Renal cortical epithelial cell (primary cell): ENCODE data around the gene TMEM31. TPM values are rescaled to one million over a fixed set of nuclear protein-coding genes. Genes with fewer than 3 reads are reported as not detected.
"Not testable (repeated sequence)": the region's sequence is repeated elsewhere in the genome, so short reads cannot be mapped to it uniquely, and the experiment has no call there.

Source experiments
- DNase-seq: peaks from one replicate; pipeline ENCODE4 v3.0.0-alpha.2; 2011; ENCODE audit warnings: low read depth
- total RNA-seq: library from RNA; depleted of rRNA; stranded (reverse); fragments of >200 nt; gene quantifications from 2 replicates; pipeline ENCODE4 v1.2.3, GENCODE V29; 2014

The TMEM31 gene
- total RNA-seq, 1 donor from 2014 or later = not detected

GRCh38 chrX:103726477-103726876 is 15.8 kb downstream of the TMEM31 start:
- no peak for DNase-seq

GRCh38 chrX:103727115-103727514 is 16.4 kb downstream of the TMEM31 start:
- DNase-seq = no peak

DNA sequence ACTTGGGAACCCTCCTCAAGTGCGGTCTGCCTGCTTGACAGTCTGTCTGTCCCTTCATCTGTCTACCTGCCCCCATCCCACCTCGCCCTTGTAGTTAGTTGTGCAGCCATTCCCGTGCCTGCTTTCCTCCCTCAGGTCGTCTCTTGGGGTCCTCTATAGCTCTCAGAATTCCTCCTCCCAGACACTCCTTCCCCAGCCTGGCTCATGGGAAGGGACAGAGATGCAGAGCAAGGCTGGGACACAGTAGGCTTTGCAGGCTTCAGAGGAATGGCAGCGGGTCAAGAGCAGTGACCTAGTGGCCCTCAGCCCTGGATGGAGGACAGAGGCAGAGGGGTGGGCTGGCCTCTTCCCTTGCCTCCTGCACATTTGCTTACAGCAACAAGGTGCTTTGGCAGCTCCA is 18.3 kb downstream of the TMEM31 start:
- no peak for DNase-seq

GRCh38 chrX:103730147-103730795 is 19.6 kb downstream of the TMEM31 start:
- no peak for DNase-seq

DNA sequence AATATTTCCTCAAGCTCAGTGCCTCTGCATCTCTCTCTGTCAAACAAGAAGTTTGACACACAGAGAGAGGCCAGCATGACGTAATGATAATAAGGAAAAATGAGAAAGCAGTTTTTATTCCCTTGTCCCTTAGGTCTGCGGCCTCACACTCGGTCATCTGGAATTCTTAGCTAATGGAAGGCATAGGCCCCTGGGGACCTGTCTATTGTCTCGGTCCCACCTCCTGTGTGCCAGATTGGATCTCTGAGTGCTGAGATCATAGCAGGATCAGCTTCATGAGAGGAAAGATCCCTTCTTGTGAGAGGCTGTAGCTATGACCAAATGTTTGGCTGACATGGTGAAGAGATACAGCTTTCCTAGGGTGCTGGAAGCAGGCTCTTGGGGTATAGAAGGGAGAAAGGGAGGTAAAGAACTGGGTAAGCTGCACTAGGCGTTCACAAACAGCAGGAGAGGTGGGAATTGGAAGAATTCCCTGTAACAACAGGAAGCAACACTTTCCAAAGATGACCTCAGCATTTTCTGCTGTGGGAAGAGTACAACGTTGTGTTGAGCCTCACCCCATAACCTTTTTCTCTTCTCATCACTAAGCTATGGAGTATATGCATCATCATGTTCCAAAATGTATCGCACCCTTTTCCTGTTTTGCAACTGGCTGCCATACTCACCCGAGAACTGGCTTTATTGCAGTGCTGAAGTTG is 20.2 kb downstream of the TMEM31 start:
- DNase-seq = no peak

DNA sequence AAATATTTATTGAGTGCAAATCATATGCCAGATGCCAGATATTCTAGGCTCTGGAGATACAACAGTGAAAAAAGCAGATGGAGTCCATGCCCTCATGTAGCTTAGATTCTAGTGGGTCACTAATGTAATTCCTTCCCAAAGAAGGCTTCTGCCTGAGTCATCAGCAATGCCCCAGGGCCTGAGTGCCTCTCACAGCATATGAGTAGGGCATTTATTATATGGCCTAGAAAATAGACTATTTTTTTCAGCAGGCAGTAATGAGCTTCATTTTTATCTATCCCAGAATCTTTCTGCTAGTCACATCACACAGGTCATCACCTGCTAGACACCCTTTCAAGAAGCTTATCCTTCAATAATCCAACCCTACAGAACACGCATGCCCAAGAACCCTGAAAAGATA is 22.3 kb downstream of the TMEM31 start:
- DNase-seq = no peak

DNA sequence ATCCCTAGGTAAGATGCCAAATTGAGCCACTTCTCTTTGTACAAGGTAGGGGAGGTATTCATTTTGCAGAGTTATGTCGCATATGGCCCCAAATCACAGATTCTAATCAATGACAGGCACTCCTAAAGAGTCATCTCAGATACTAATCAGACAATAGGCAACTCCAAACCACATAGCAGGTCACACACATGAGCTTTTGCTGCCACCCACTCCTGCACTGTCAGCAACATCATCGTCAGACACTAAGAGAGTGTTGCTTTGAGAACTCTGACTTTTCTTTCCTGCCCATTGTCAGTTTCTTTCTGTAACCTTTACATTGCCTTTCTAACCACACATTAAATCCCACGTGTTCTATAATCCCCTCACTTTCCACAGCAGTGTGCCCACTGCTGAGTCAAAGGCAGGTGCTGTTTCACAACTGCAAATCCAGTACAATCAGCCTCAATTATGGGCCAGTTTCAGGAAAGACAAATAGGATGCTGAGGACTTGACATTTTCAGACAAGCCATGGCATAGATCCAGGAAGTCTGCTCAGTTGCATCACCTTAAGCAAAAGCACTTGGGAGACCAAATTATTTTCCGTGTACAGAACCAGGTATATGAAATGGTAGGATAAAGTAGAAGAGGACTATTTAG is 23.5 kb downstream of the TMEM31 start:
- no peak for DNase-seq

GRCh38 chrX:103737696-103738095 is 27.0 kb downstream of the TMEM31 start:
- no peak for DNase-seq

- no peak for DNase-seq
These were observed 28.7 kb downstream of the TMEM31 start for GRCh38 chrX:103739421-103739820.

DNA sequence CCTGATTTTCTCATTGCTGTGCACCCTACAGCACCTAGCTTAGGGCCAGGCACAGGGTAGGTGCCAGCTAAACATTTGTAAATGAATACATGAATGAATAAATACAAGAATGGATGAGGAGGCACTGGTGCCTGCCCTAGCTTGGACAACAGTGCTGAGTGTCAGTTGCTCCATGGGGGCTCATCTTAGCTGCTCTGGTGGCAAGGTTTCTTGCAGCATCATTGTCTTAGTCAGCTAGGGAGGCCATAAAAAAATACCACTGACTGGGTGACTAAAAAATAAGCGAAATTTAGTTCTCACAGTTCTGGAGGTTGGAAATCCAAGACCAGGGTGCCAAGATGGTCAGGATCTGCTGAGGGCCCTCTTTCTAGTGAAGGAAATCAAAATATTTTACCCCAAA is 31.2 kb downstream of the TMEM31 start:
- DNase-seq = no peak

DNA sequence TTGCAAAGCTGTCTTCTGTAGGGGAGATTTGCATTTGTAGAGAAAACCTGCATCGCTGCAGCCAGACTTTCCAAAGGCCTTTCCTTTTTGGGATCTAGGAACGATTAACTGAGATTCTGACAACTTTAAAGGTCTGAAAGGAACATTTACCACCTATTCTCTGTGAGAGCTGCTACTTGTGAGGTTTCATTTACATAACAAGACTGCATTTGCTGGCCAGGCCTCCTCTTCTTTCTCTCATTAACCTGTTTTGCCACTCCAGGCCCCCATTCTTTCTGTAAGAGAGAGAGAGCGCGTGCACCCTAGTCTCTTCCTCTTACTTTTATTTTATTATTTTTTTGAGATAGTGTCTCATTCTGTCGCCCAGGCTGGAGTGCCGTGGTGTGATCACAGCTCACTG is 31.6 kb downstream of the TMEM31 start:
- no peak for DNase-seq

GRCh38 chrX:103747163-103747562 is 36.5 kb downstream of the TMEM31 start:
- DNase-seq = no peak

DNA sequence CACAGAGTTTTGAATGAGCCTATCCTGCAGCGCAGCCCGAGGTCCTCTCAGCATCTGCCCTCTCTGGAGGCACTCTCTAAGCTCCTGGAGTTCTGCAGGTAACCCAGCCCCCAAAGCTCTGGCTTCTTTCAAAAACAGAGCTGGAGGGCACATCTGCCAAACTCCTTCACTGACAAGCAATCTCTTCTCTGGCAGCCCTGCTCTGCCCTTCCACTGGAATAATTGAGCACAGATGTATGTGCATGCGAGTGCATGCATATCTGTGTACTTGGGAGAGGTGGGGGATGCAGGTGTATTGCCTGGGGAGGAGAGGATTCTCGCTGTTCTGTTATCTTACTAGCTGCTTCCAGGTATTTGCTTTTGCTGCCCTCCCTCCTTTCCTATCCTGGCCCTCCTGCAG is 43.7 kb downstream of the TMEM31 start:
- DNase-seq = no peak

DNA sequence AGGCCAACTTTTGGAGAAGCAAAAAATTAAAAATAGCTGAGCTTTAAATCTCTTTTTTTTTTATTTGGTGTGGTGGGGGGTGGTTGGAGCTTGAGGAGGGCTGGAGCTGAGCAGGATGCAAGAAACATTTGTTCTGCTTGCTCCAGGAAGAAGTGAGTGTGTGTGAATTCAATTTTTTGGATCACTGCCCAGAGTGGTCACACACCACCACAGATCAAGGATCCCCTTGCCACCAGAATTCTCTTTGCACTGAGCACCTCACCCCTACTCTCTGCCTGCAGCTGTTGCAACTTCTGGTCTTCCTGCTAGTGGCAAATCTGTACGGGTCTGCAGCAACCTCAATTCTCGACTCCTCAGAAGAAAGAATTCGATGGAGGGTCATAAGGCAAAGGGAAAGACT is 46.0 kb downstream of the TMEM31 start:
- DNase-seq = no peak

DNA sequence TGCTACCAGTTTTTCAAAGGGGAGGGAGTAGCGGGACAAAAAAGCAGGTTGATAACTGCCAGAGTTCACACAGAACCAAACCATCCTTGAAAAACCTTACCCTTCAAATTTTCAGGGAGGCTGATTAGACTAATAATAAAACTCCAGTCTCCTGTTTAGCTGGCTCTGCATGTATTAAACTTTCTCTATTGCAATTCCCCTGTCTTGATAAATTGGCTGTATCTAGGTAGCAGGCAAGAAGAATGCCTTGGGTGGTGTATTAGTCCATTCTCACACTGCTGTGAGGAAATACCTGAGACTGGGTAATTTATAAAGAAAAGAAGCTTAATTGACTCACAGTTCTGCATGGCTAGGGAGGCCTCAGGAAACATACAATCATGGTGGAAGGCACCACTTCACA is 47.8 kb downstream of the TMEM31 start:
- no peak for DNase-seq

GRCh38 chrX:103763541-103763940 is 52.8 kb downstream of the TMEM31 start:
- not testable (repeated sequence) for DNase-seq

Other genes starting within 250 kb of the TMEM31 start
- 0.25 TPM in 1 of 2 replicates, not detected in the other for gene RAB40A, start 191.4 kb upstream of the TMEM31 start, total RNA-seq
- gene TCEAL4, start 125.4 kb upstream of the TMEM31 start, total RNA-seq = 30.2 and 66.4 TPM in 2 replicates
- gene TCEAL3, start 102.9 kb upstream of the TMEM31 start, total RNA-seq = 5.4 and 10.4 TPM in 2 replicates
- gene TCEAL1, start 81.9 kb upstream of the TMEM31 start, total RNA-seq = 19.6 and 28.8 TPM in 2 replicates
- gene MORF4L2, start 24.2 kb upstream of the TMEM31 start, total RNA-seq = 614 and 1,078 TPM in 2 replicates
- gene PLP1, start 65.9 kb downstream of the TMEM31 start, total RNA-seq = 0.17 TPM in 1 of 2 replicates, not detected in the other
- gene RAB9B, start 121.3 kb downstream of the TMEM31 start, total RNA-seq = 1.9 and 3.4 TPM in 2 replicates